ENCODE results near the gene LMO2.
"Not testable (repeated sequence)": the region's sequence is repeated elsewhere in the genome, so short reads cannot be mapped to it uniquely, and the experiment has no call there.

Gene LMO2

GRCh38 chr11:33924341-33924740, 32.5 kb upstream of the LMO2 start:
- TF ChIP-seq CTCF (conservative IDR thresholded peaks at IDR 0.05; ENCODE audit: low read length) = no peak
- H3K4me3 ChIP-seq (ENCODE audit: low read length) = no peak overlapping the region
- DNase-seq (ENCODE audit: low read depth) = no peak

DNA sequence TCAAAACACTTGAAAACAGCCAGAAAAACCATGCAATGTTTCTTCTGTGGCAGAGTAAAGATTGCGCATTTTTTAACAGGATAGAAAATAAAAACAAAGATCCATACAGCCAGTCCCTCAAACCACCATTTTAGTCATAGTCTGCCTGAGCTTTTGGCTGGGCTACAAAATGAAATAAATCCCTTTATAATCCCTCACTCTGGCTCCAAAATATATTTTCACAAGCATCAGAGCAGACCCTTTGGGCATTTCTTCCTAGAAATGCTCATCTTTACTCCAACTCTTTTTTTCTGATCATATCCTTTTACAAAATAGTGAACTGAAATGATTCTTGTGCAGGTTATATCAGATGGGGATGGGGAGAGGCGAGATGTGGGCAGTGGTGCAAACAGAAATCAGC, 31.8 kb upstream of the LMO2 start:
- no peak for DNase-seq (ENCODE audit: low read depth)
- no peak overlapping the region for H3K4me3 ChIP-seq (ENCODE audit: low read length)
- TF ChIP-seq CTCF (conservative IDR thresholded peaks at IDR 0.05; ENCODE audit: low read length) = no peak

DNA sequence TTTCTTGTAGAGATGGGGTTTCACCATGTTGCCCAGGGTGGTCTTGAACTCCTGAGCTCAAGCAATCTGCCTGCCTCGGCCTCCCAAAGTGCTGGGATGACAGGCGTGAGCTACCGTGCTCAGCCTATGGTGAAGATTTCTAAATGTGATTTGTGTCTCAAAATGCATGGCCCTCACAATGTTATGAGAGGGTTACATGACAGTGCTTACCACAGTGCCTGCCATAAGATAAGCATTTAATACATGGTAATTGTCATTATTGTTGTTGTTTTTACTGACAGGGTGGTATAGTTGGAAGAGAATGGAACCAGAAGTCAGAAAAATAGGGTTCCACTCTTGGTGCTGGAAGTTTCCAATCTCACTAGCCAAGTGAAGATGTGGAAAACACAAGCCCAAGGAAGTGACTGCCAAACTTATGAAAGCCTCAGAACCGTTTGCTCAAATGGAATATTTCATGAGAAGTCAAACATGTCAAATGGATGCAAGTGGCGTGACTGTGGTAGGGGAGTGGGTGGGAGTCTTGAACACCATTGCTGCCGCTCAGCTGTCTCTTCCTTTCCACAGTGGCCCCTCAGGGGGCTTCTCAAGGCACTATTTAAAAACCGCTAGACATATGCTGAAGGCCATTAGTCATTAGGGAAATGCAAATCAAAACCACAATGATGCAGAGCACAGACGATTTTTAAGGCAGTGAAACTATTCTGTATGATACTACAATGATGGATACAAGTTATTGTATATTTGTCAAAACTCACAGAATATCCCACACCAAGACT, 29.1 kb upstream of the LMO2 start:
- DNase-seq (ENCODE audit: low read depth) = no peak

DNA sequence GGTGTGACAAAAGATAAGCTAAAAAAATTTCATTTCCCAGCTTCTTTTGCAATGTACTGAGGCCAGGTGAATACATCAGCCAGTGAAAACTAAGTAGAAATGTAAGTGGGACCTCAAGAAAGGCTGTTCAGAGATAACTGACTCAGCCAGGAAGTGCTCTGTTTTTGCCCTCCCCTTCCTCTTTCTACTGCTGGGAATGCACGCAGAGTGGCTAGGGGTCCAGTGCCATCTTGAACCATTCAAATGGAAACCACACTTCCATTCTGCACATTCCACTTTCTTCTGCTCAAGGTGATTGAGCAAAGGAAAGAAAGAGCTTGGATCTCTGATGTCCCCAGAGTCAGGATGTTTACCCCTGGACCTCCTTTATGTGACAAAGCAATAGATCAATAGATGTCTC, 27.8 kb upstream of the LMO2 start:
- no peak overlapping the region for H3K4me3 ChIP-seq (ENCODE audit: low read length)
- no peak for TF ChIP-seq CTCF (conservative IDR thresholded peaks at IDR 0.05; ENCODE audit: low read length)
- DNase-seq (ENCODE audit: low read depth) = no peak

More for the DNA sequence above, 29.1 kb upstream of the LMO2 start:
- TF ChIP-seq CTCF (conservative IDR thresholded peaks at IDR 0.05; ENCODE audit: low read length) = no peak
- H3K4me3 ChIP-seq (ENCODE audit: low read length) = no peak overlapping the region

- not testable (repeated sequence) for H3K4me3 ChIP-seq (ENCODE audit: low read length); DNase-seq (ENCODE audit: low read depth)
Observed at GRCh38 chr11:33917402-33917801, 25.5 kb upstream of the LMO2 start.

- DNase-seq (ENCODE audit: low read depth) = no peak
- TF ChIP-seq CTCF (conservative IDR thresholded peaks at IDR 0.05; ENCODE audit: low read length) = no peak
- no peak overlapping the region for H3K4me3 ChIP-seq (ENCODE audit: low read length)
Observed at GRCh38 chr11:33916736-33917135, 24.9 kb upstream of the LMO2 start.

DNA sequence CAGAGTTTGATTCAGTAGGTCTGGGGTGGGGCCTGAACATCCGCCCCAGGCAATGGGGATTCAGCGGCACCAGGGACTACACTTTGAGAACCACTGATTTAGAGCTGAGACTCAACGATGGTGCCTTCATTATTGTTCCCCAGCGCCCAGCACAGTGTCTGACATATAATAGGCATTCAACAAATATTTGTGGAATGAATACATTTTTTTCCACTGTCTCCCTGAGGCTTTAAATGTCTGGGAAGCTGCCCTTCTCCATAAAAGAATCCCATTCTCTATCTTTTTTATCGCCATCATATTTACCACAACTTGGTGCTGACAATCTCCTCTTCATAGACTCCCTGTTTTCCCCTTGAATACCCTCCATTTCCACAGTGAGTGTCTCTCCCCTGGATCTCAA, 23.6 kb upstream of the LMO2 start:
- no peak for DNase-seq (ENCODE audit: low read depth)
- no peak overlapping the region for H3K4me3 ChIP-seq (ENCODE audit: low read length)
- TF ChIP-seq CTCF (conservative IDR thresholded peaks at IDR 0.05; ENCODE audit: low read length) = no peak

Measured in AG10803 (cell line).